ENCODE data around the gene PRKN. TPM values are rescaled to one million over a fixed set of nuclear protein-coding genes. Genes with fewer than 3 reads are reported as not detected.

Gene PRKN
- total and polyA plus RNA-seq, 2 donors (not counting 3 experiments of a cell fraction or from before 2014, with no cell fraction given), result 0.06 TPM; not detected in 1

- no peak for TF ChIP-seq JUN (IDR thresholded peaks at IDR 0.05; ENCODE audit: borderline replicate concordance, insufficient read depth, insufficient read length, low read depth)
- TF ChIP-seq EZH2 (IDR thresholded peaks at IDR 0.05; ENCODE audit: borderline replicate concordance, low read depth, low read length, severe bottlenecking), result no peak
- no peak for TF ChIP-seq POLR2AphosphoS5 (IDR thresholded peaks at IDR 0.05; ENCODE audit: insufficient read depth, low read depth, low read length)
- TF ChIP-seq MYC (IDR thresholded peaks at IDR 0.05; ENCODE audit: low read depth, low read length), result no peak
- Histone ChIP-seq H4K20me1 (replicated peaks; ENCODE audit: control insufficient read depth, extremely low read depth, insufficient read depth, low read length) (no peaks in the 10 kb centered on the region), H3K9me1 (replicated peaks; ENCODE audit: control insufficient read depth, extremely low read depth, insufficient read depth, low read length) (no peaks in the 10 kb centered on the region), H3K9me3 (replicated peaks; ENCODE audit: control insufficient read depth, insufficient read depth, low read length) (no peaks in the 10 kb centered on the region), H3K4me3 (replicated peaks in 1 of 3; ENCODE audit: insufficient read depth in 1 of 3, low read depth in 1 of 3, low read length in 3 of 3) (no peak overlapping the region), H3K79me2 (ENCODE audit: control insufficient read depth, insufficient read depth, low read length) (no peaks in the 10 kb centered on the region), H3K9ac (replicated peaks; ENCODE audit: extremely low read depth, insufficient read depth, low read length) (no peak overlapping the region), H3K36me3 (ENCODE audit: control insufficient read depth in 2 of 2, extremely low read depth in 1 of 2, insufficient read depth in 2 of 2, low read length in 2 of 2) (no peaks in the 10 kb centered on the region), H3K27ac (ENCODE audit: insufficient read depth, low read depth, low read length) (no peak overlapping the region), H3K4me1 (ENCODE audit: control insufficient read depth, extremely low read depth, insufficient read depth, low read length) (no peaks in the 10 kb centered on the region), H2AFZ (ENCODE audit: low read depth, low read length) (no peak overlapping the region), H3K4me2 (ENCODE audit: insufficient read depth, low read length) (no peak overlapping the region), H3K27me3 (ENCODE audit: control insufficient read depth in 2 of 2, insufficient read depth in 2 of 2, low read length in 2 of 2) (no peaks in the 10 kb centered on the region)
- no TSS peak for BruUV-seq (replicated peaks)
- FAIRE-seq, result no peak
- ChIA-PET POLR2A (no interaction called here), CTCF (no interaction called here)
- intact Hi-C loops (cut with micrococcal nuclease), result no loop called here
- dilution Hi-C loops (cut with MboI; ENCODE audit: extremely low pct_ligation_motif_present, low sequenced_read_pairs), result no loop called here
- no peak for DNase-seq (ENCODE audit: low read depth, low spot score)
Measured at GRCh38 chr6:161894436-161894835, 833.1 kb downstream of the PRKN start.

- Histone ChIP-seq H3K9me1 (replicated peaks; ENCODE audit: control insufficient read depth, extremely low read depth, insufficient read depth, low read length) (no peaks in the 10 kb centered on the region), H2AFZ (ENCODE audit: low read depth, low read length) (no peak overlapping the region), H3K4me2 (ENCODE audit: insufficient read depth, low read length) (no peak overlapping the region), H3K4me1 (ENCODE audit: control insufficient read depth, extremely low read depth, insufficient read depth, low read length) (no peaks in the 10 kb centered on the region), H3K27ac (ENCODE audit: insufficient read depth, low read depth, low read length) (no peak overlapping the region), H3K27me3 (ENCODE audit: control insufficient read depth in 2 of 2, insufficient read depth in 2 of 2, low read length in 2 of 2) (no peaks in the 10 kb centered on the region), H3K4me3 (replicated peaks in 1 of 3; ENCODE audit: insufficient read depth in 1 of 3, low read depth in 1 of 3, low read length in 3 of 3) (no peak overlapping the region), H4K20me1 (replicated peaks; ENCODE audit: control insufficient read depth, extremely low read depth, insufficient read depth, low read length) (no peaks in the 10 kb centered on the region), H3K79me2 (ENCODE audit: control insufficient read depth, insufficient read depth, low read length) (no peaks in the 10 kb centered on the region), H3K9ac (replicated peaks; ENCODE audit: extremely low read depth, insufficient read depth, low read length) (no peak overlapping the region), H3K36me3 (ENCODE audit: control insufficient read depth in 2 of 2, extremely low read depth in 1 of 2, insufficient read depth in 2 of 2, low read length in 2 of 2) (no peaks in the 10 kb centered on the region), H3K9me3 (replicated peaks; ENCODE audit: control insufficient read depth, insufficient read depth, low read length) (no peaks in the 10 kb centered on the region)
- FAIRE-seq (no peak), DNase-seq (ENCODE audit: low read depth, low spot score) (no peak)
- intact Hi-C loops (cut with micrococcal nuclease) (no loop called here), dilution Hi-C loops (cut with MboI; ENCODE audit: extremely low pct_ligation_motif_present, low sequenced_read_pairs) (no loop called here)
- CTCF ChIA-PET, result no interaction called here
- no TSS peak for BruUV-seq (replicated peaks)
- POLR2A ChIA-PET, result no interaction called here
- TF ChIP-seq JUN (IDR thresholded peaks at IDR 0.05; ENCODE audit: borderline replicate concordance, insufficient read depth, insufficient read length, low read depth) (no peak), CTCF (IDR thresholded peaks at IDR 0.05; ENCODE audit: extremely low read depth in 1 of 2, insufficient read depth in 1 of 2, low read depth in 1 of 2, low read length in 2 of 2) (no peak), MYC (IDR thresholded peaks at IDR 0.05; ENCODE audit: low read depth, low read length) (no peak), POLR2AphosphoS5 (IDR thresholded peaks at IDR 0.05; ENCODE audit: insufficient read depth, low read depth, low read length) (no peak), POLR2A (IDR thresholded peaks at IDR 0.05; ENCODE audit: low read depth, low read length) (no peak)
Measured at GRCh38 chr6:161891542-161891941, 836.0 kb downstream of the PRKN start.

All from endothelial cell of umbilical vein (primary cell).